Hematopoietic multipotent progenitor cell treated with erythropoietin and hydrocortisone succinate and interleukin-3 and kit ligand, for 6 days (in vitro differentiated cells): ENCODE measurements around the gene FLACC1.
"Not testable (repeated sequence)": the region's sequence is repeated elsewhere in the genome, so short reads cannot be mapped to it uniquely, and the experiment has no call there.

ENCODE experiments used
- DNase-seq: peaks from one replicate; pipeline ENCODE4 v3.0.0-alpha.2; 2015

FLACC1 gene

DNA sequence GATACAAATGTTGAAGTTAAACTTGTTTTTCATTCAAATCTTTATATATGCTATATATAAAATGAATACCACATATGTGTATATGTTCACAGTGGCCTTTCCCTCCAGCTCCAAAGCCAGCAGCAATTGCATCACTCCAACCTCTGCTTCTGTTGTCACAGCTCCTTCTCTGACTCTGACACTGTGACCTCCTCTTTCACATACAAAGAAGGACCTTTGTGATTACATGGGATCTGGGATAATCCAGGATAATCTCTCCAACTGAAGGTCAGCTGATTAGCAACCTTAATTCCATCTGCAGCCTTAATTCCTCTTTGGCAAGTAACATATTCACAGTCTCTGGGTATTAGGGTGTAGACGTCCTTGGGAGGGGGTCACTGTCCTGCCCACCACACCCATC, 8.4 kb downstream of the FLACC1 start:
- no peak for DNase-seq

DNA sequence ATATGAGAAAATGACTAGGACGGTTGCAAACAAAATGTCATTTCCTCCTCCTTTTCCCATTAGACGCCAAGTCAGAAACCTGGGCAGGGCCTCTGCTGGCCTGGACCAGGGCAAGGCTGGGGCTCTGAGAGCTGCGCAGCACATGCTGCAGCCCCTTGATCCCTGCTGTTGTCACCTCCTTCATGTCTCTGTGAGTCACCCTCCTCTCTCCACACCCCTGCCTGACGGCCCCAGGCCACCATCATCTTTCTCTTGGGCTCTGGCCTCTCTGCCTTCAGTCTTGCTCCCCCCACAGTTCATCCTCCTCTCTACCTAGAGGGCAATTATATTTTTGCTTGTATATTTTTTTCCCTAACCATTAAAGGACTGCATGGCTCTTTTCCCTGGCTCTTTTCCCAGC, 10.0 kb downstream of the FLACC1 start:
- DNase-seq = no peak

DNA sequence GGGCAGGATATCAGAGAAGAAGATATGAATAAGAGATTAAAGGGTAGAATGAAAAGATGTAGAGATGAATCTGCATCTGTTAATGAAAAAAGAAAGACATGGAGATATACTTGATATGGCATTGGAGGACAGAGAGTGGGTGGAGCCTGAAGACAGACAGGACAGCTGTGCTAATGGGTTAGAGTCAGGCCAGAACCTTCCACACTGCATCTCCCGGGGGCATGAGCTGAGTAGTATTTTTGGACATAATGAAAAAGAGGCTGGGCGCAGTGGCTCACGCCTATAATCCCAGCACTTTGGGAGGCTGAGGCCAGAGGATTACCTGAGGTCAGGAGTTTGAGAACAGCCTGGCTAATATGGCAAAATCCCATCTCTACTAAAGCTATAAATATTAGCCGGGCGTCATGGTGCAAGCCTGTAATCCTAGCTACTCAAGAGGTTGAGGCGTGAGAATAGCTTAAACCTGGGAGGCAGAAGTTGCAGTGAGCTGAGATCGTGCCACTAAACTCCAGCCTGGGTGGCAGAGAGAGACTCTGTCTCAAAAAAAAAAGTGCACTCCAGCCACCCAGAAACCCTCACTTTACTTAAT, 11.4 kb downstream of the FLACC1 start:
- DNase-seq = no peak

- DNase-seq = peak; percentile 49
These were observed 12.3 kb downstream of the FLACC1 start for GRCh38 chr2:201344663-201345366.

GRCh38 chr2:201343559-201343958, 13.6 kb downstream of the FLACC1 start:
- DNase-seq = no peak

DNA sequence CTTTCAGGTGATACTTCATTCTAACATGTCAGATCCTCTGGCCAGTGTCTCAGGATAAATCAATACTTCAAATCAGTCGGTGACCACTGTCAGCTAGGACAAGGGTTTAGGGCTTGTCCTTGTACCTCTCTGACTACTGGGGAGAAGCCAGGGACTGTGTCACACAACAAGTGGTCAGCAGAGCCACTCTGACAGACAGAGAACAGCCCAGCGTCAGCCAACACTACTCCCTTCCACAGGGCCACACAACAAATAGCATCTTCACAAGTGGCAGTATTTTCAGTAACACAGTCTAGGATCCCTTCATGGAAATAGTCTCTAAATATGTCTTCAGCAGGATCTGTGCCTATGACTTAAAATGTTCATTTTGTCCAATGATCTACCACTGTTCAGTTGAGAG, 14.2 kb downstream of the FLACC1 start:
- DNase-seq = no peak

DNA sequence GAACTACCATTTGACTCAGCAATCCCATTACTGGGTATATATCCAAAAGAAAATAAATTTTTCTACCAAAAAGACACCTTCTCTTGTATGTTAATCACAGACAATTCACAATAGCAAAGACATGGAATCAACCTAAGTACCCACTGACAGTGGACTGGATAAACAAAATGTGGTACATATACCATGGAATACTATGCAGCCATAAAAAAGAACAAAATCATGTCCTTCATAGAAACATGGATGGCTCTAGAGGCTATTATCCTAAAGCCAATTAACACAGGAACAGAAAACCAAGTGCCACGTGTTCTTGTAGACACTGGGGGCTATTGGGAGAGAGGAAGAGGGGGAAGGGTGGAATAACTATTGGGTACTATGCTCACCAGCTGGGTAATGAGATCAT, 27.7 kb downstream of the FLACC1 start:
- no peak for DNase-seq

- DNase-seq = no peak
These were observed 29.5 kb downstream of the FLACC1 start for GRCh38 chr2:201327678-201328077.

GRCh38 chr2:201322772-201323171, 34.4 kb downstream of the FLACC1 start:
- no peak for DNase-seq

DNA sequence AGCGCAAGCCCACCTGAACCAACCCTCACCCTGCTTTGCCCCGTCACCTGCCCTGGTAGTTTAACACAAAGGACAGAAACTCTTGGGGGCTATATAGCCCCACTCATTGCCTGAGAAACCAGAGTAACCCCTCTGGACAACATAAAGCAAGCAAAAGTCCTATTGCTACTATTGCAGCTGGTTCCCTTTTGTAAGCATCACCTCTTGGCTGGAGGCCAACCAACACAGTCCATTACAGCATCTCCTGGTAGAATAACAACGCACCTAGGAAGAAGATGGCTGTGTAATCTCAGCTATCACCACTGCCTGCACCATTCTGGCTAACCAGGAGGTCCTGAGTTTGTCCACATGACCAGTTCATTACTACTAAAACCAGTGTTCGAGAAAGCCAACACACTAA, 36.4 kb downstream of the FLACC1 start:
- DNase-seq = no peak

DNA sequence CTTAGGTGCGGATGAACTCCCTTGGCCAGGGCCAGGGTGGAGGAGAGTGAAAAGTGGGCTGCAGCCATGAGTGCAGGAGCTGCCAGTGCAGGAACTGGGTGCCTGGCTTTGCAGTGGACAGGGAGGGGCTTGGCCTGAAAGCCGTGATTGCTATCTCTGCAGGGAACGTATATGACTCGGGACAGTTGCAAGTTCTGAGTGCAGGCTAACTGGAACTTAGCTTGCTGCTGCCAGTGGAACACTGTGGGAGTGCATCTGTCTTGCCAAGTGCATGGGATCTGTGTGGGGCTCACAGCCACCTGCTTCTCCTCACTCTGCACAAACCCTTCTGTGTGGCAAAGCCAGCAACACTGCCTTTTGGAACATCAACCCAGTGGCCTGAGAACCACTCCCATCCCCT, 36.9 kb downstream of the FLACC1 start:
- no peak for DNase-seq

DNA sequence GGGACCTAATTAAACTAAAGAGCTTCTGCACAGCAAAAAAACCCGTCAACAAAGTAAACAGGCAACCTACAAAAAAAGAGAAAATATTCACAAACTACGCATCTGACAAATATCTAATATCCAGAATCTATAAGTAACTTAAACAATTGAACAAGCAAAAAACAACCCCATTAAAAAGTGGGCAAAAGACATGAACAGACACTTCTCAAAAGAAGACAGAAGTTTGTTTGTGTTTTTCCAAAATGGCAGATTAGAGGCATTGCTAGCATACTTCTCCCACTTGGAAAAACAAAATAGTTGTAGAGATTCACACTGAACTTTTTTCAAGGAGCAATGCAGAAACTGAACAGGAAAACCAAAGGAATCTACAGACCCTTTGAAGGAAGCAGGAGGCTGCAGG, 37.6 kb downstream of the FLACC1 start:
- no peak for DNase-seq

DNA sequence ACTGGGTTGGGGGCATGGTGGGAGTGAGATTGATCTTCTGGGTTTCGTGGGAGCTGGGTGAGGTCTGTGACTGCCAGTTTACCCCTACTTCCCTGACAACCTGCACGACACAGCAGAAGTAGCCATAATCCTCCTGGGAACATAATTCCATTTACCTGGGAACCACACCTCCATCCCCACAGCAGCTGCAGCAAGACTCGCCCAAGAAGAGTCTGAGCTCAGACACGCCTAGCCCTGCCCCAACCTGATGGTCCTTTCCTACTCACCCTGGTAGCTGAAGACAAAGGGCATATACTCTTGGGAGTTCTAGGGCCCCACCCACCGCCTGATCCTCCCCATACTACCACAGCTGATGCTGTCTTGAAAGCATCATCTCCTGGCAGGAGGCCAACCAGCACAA, 43.8 kb downstream of the FLACC1 start:
- no peak for DNase-seq

DNA sequence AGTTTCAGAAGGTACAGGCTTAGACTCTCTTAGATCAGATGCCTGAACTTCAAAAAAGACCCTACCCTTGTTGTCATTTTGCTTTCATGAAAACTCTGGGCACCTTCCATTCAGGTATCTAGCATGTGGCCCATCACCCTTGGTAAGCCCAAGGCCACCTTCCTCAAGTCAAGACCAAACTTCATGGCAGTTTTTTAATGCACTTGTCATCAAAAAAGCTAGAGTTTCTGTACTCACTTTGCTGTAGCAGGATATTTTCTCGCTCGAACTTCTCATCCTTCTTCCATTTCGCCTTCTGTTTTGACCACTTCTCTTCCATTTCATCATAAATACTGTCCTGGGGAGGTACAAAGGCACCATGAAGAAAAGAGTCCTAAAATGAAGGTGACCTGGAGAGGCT, 48.2 kb downstream of the FLACC1 start:
- no peak for DNase-seq

- DNase-seq = no peak
These were observed 49.3 kb downstream of the FLACC1 start for GRCh38 chr2:201307876-201308275.

- not testable (repeated sequence) for DNase-seq
These were observed 57.2 kb downstream of the FLACC1 start for GRCh38 chr2:201299929-201300328.

DNA sequence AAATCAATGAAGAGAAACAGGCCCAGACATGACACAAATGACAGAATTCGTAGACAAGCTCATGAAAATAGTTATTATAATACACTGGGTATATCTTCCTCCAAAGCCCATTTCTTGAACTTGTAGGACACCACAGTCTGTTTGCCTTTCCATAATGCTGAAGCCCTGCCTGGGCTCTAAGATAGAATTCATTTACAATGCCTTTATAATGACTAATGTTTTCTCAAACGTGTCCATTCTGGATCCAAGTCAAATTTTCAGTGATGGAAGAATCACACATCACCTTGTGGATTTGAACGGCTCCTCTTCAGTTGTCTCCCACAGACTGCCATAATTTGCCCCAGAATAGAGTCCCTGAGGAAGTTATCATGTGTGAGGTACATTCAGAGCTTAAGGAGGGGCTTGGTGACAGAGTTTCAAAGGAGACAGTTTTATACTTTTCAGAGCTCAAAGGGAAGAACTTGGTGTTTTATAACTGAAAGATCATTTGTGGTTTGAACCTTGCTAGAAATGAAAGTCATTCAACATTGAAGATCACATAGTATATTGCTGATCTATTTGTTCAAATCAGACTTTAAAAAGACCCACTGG, 58.6 kb downstream of the FLACC1 start:
- DNase-seq = no peak

DNA sequence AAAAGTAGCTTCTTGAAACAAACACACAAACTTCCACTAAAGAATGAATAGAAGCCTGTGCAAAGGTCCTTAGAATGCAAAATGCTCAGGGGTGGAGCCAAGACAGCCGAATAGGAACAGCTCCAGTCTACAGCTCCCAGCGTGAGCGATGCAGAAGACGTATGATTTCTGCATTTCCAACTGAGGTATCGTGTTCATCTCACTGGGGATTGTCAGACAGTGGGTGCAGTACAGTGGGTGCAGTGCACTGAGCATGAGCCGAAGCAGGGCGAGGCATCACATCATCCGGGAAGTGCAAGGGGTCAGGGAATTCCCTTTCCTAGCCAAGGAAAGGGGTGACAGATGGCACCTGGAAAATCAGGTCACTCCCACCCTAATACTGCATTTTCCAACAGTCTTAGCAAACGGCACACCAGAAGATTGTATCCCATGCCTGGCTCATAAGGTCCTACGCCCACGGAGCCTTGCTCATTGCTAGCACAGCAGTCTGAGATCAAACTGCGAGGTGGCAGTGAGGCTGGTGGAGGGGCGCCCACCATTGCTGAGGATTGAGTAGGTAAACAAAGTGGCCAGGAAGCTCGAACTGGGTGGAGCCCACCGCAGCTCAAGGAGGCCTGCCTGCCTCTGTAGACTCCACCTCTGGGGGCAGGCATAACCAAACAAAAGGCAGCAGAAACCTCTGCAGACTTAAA, 66.5 kb downstream of the FLACC1 start:
- not testable (repeated sequence) for DNase-seq

GRCh38 chr2:201285499-201285898, 71.6 kb downstream of the FLACC1 start:
- no peak for DNase-seq

DNA sequence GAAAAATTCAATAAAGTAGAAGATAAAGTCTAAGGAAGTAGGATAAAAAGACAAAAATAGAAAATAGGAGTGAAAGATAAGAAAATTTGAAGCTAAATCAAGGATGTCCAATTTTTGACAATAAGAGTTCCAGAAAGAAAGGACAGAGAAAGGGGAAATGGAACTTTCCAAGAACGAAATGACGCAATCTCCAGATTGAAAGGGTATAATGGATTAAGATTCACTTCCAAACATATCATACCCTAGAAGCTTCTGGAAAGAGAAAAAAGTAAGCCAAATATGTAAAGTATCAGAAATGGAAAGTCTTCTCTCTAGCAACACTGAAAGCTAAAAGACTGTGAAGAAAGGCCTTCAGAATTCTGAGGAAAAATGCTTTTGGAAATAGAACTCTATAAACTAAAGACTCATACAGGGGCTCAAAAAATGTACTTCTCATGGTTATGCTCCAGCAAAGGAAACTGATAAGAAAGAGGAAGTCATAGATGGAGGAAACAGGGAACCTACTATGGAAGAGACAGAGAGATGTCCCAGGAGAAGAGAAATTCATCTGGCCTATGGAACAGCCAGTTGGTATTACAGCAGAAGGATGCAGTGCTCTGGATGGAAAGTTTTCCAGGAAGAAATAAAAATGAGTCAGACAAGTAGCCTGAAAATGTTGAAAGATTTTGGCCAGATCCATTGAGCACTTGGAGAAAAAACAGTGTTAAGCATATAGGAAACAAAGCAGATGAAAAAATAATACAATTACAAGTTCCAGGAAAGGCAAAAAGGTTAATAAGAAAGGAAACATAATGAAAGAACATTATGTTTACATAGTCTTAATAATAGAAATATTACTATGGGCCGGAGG, 76.7 kb downstream of the FLACC1 start:
- DNase-seq = no peak

GRCh38 chr2:201279079-201279478, 78.1 kb downstream of the FLACC1 start:
- DNase-seq = no peak

DNA sequence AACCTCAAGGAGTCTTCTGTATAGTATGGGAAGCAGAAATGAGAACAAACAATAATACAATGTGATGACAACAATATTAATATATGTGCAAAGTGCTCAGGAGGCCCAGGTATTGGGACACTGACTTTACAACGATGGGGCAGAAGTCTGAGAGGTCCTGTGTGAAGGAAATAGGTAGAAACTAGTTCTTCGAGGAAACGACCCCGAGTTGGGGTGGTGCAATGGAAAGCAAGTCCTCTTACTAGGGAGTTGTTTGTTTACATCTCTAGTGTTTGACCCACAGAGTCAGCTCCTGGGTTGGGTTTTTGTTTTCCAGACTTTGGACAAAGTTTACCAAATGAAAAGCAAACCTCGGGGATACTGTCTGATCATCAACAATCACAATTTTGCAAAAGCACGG, 80.6 kb downstream of the FLACC1 start:
- no peak for DNase-seq

DNA sequence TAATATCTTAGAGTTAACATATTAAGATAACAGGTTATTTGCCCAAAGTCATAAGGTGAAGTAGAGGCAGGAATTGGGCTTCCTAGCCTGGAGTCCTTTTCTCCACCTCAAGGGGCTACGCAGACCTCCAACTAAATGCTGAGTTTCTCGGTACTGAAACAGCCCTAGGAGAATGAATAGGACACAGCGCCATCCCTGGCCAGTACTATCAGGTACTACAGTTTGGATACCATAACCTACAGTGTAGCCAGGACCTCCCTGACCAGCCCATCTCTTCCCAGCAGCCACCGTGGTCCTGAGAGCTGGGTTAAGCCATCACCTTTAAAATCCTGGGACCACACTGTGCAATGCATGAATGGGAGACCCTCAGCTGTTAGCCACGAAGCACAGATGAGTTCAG, 81.2 kb downstream of the FLACC1 start:
- DNase-seq = no peak
